GM23338 (cell line): ENCODE measurements around the gene IFNL2. TPM values are rescaled to one million over a fixed set of nuclear protein-coding genes. Genes with fewer than 3 reads are reported as not detected.

ENCODE experiments used
- ATAC-seq: fragments of 200-7000 bp; cut with Tn5 transposase; 3 replicates; pipeline ENCODE4 v1.9.1; 2020
- DNase-seq: peaks from one replicate; pipeline ENCODE4 v3.0.0-alpha.2; 2015; ENCODE audit warnings: low spot score
- H2AFZ ChIP-seq: fragments of 200-600 bp; sonication (generic); 2 replicates; pipeline ENCODE4 v1.8.0; 2016; ENCODE audit warnings: antibody characterized with exemption, mild to moderate bottlenecking, moderate library complexity
- H3F3A ChIP-seq: fragments of 200-600 bp; sonication (generic); replicated peaks from 2 replicates; pipeline ENCODE4 v1.8.0; 2017; ENCODE audit warnings: antibody characterized with exemption, mixed run types, low read depth
- H3K27ac ChIP-seq: fragments of 200-600 bp; sonication (generic); 2 replicates; pipeline ENCODE4 v1.6.1; 2016; ENCODE audit warnings: low read depth
- H3K27me3 ChIP-seq: fragments of 200-600 bp; sonication (generic); 2 replicates; pipeline ENCODE4 v1.8.0; 2016; ENCODE audit warnings: mild to moderate bottlenecking, mixed run types, moderate library complexity; ENCODE audit not compliant: insufficient read depth
- H3K36me3 ChIP-seq: fragments of 200-600 bp; sonication (generic); 2 replicates; pipeline ENCODE4 v1.8.0; 2016; ENCODE audit warnings: mild to moderate bottlenecking; ENCODE audit not compliant: insufficient read depth
- H3K4me1 ChIP-seq: fragments of 200-600 bp; sonication (generic); 2 replicates; pipeline ENCODE4 v1.8.0; 2016; ENCODE audit warnings: mild to moderate bottlenecking, moderate library complexity; ENCODE audit not compliant: insufficient read depth
- H3K4me2 ChIP-seq: fragments of 200-600 bp; sonication (generic); 2 replicates; pipeline ENCODE4 v1.7.1; 2017; ENCODE audit warnings: mixed run types
- H3K4me3 ChIP-seq: fragments of 200-600 bp; sonication (generic); 2 replicates; pipeline ENCODE4 v1.6.1; 2016; ENCODE audit warnings: mixed run types
- H3K79me2 ChIP-seq: fragments of 200-600 bp; sonication (generic); replicated peaks from 2 replicates; pipeline ENCODE4 v1.8.0; 2017; ENCODE audit warnings: mild to moderate bottlenecking; ENCODE audit not compliant: insufficient read depth
- H3K9me2 ChIP-seq: fragments of 200-600 bp; sonication (generic); 2 replicates; pipeline ENCODE4 v1.8.0; 2017; ENCODE audit not compliant: insufficient read depth
- H4K20me1 ChIP-seq: fragments of 200-600 bp; sonication (generic); replicated peaks from 2 replicates; pipeline ENCODE4 v1.8.0; 2017; ENCODE audit warnings: mild to moderate bottlenecking; ENCODE audit not compliant: insufficient read depth
- H3K27ac Mint-ChIP-seq: 2 replicates; pipeline ENCODE4 v1.8.0; 2020; ENCODE audit warnings: inconsistent platforms, mild to moderate bottlenecking, moderate library complexity, mixed read lengths
- H3K27me3 Mint-ChIP-seq: 3 replicates; pipeline ENCODE4 v1.8.0; 2022; ENCODE audit warnings: low read depth, mild to moderate bottlenecking, moderate library complexity, mixed read lengths, inconsistent platforms; ENCODE audit not compliant: insufficient read depth, poor library complexity
- H3K36me3 Mint-ChIP-seq: 3 replicates; pipeline ENCODE4 v1.8.0; 2021; ENCODE audit warnings: low read depth, mild to moderate bottlenecking, inconsistent platforms, moderate library complexity, mixed read lengths
- H3K4me1 Mint-ChIP-seq: 3 replicates; pipeline ENCODE4 v1.8.0; 2020; ENCODE audit warnings: mild to moderate bottlenecking, inconsistent platforms, mixed read lengths
- H3K4me3 Mint-ChIP-seq: 3 replicates; pipeline ENCODE4 v1.8.0; 2021; ENCODE audit warnings: moderate library complexity, mild to moderate bottlenecking, inconsistent platforms, mixed read lengths
- H3K9me3 Mint-ChIP-seq: 3 replicates; pipeline ENCODE4 v1.8.0; 2020; ENCODE audit warnings: moderate library complexity, mild to moderate bottlenecking, inconsistent platforms, mixed read lengths
- CREB1 ChIP-seq: fragments of 250-450 bp; sonication (Bioruptor Pico); IDR thresholded peaks from 2 replicates; pipeline ENCODE4 v1.5.0; 2020; ENCODE audit warnings: low read depth, mild to moderate bottlenecking, moderate library complexity
- CTCF ChIP-seq, 2 experiments: fragments of 200-600 bp in 1 of 2; sonication (generic) in 1 of 2; conservative IDR thresholded peaks; 2 replicates each; pipeline versions ENCODE4 v1.5.1 to v1.6.1; 2016 to 2017; ENCODE audit warnings: antibody characterized with exemption in 2 of 2, low read depth in 2 of 2, mild to moderate bottlenecking in 2 of 2, moderate library complexity in 1 of 2
- EZH2 ChIP-seq: fragments of 200-600 bp; sonication (generic); IDR thresholded peaks from one replicate; pipeline ENCODE4 v1.8.0; 2017; ENCODE audit warnings: antibody characterized with exemption, mild to moderate bottlenecking, low read depth; ENCODE audit not compliant: unreplicated experiment
- EZH2phosphoT487 ChIP-seq: fragments of 200-600 bp; sonication (generic); IDR thresholded peaks from one replicate; pipeline ENCODE4 v1.8.1; 2018; ENCODE audit warnings: antibody characterized with exemption; ENCODE audit not compliant: unreplicated experiment
- JUNB ChIP-seq: IDR thresholded peaks from one replicate; pipeline ENCODE4 v1.6.1; 2016; ENCODE audit warnings: antibody characterized with exemption; ENCODE audit not compliant: unreplicated experiment
- NANOG ChIP-seq: IDR thresholded peaks from 2 replicates; pipeline ENCODE4 v1.6.1; 2016; ENCODE audit warnings: antibody characterized with exemption, borderline replicate concordance
- POLR2AphosphoS5 ChIP-seq: IDR thresholded peaks from 2 replicates; pipeline ENCODE4 v1.6.1; 2016; ENCODE audit warnings: antibody characterized with exemption, low read depth
- REST ChIP-seq: IDR thresholded peaks from one replicate; pipeline ENCODE4 v1.6.1; 2018; ENCODE audit warnings: antibody characterized with exemption; ENCODE audit not compliant: unreplicated experiment
- STAT1 ChIP-seq: IDR thresholded peaks from one replicate; pipeline ENCODE4 v1.6.1; 2016; ENCODE audit warnings: antibody characterized with exemption; ENCODE audit not compliant: unreplicated experiment
- ZNF114 ChIP-seq: fragments of 250-450 bp; sonication (Bioruptor Pico); IDR thresholded peaks from 2 replicates; pipeline ENCODE4 v1.5.0; 2020; ENCODE audit warnings: mild to moderate bottlenecking, moderate library complexity
- ZNF331 ChIP-seq: fragments of 250-450 bp; sonication (Bioruptor Pico); IDR thresholded peaks from 2 replicates; pipeline ENCODE4 v1.5.0; 2020; ENCODE audit warnings: low read depth, mild to moderate bottlenecking, moderate library complexity
- polyA plus RNA-seq: library from polyadenylated mRNA; unstranded; fragments of >200 nt; fragmentation: Nextera tagmentation; extraction: Ambion mirVana; gene quantifications from 2 replicates; pipeline ENCODE4 v1.2.1, GENCODE V29; 2016
- total RNA-seq: library from RNA; depleted of rRNA; stranded (reverse); fragments of >200 nt; shearing (Covaris generic); gene quantifications from 2 replicates; pipeline ENCODE4 v1.2.3, GENCODE V29; 2014
- TF ChIP-seq, protein P1 (sequence below): IDR thresholded peaks from 2 replicates; pipeline ENCODE4 v1.6.1; 2016; ENCODE audit warnings: antibody characterized with exemption
- TF ChIP-seq, protein P2 (sequence below): fragments of 250-450 bp; sonication (Bioruptor Pico); IDR thresholded peaks from 2 replicates; pipeline ENCODE4 v1.5.0; 2020; ENCODE audit warnings: mild to moderate bottlenecking, moderate library complexity

IFNL2 gene
- total and polyA plus RNA-seq, 2 experiments from 2014 or later = not detected

- Mint-ChIP-seq H3K27ac (no peak overlapping the region), H3K9me3 (no peaks in the 10 kb centered on the region), H3K4me3 (no peak overlapping the region), H3K27me3 (peaks cover 9% of the 10 kb centered on the region), H3K36me3 (no peaks in the 10 kb centered on the region), H3K4me1 (peaks cover 12% of the 10 kb centered on the region)
- ATAC-seq = no peak
- Histone ChIP-seq H3K9me2 (no peaks in the 10 kb centered on the region), H3K27me3 (peaks cover 3% of the 10 kb centered on the region; the same call in 1 of the 2 replicates), H3K4me3 (no peak overlapping the region), H3K36me3 (no peaks in the 10 kb centered on the region), H3K4me1 (peaks cover 2% of the 10 kb centered on the region; the same call in 1 of the 2 replicates), H4K20me1 (no peaks in the 10 kb centered on the region), H3F3A (0 out of 2 replicates have a peak, but pooled peaks cover 2% of the 10 kb centered on the region), H2AFZ (no peak overlapping the region), H3K4me2 (no peak overlapping the region), H3K27ac (no peak overlapping the region), H3K79me2 (no peaks in the 10 kb centered on the region)
- DNase-seq = no peak
- TF ChIP-seq EZH2phosphoT487 = no peak
- no peak for TF ChIP-seq NANOG
- no peak for TF ChIP-seq JUNB
- TF ChIP-seq ZNF331 = no peak
- no peak for TF ChIP-seq POLR2AphosphoS5
- no peak for TF ChIP-seq EZH2
- no peak for TF ChIP-seq STAT1
- TF ChIP-seq REST = no peak
- TF ChIP-seq CREB1 (CRISPR knock-in tag) = no peak
- TF ChIP-seq ZNF114 (CRISPR knock-in tag) = no peak
- TF ChIP-seq, protein P1, sequence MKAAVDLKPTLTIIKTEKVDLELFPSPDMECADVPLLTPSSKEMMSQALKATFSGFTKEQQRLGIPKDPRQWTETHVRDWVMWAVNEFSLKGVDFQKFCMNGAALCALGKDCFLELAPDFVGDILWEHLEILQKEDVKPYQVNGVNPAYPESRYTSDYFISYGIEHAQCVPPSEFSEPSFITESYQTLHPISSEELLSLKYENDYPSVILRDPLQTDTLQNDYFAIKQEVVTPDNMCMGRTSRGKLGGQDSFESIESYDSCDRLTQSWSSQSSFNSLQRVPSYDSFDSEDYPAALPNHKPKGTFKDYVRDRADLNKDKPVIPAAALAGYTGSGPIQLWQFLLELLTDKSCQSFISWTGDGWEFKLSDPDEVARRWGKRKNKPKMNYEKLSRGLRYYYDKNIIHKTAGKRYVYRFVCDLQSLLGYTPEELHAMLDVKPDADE = no peak
- TF ChIP-seq, protein P2, sequence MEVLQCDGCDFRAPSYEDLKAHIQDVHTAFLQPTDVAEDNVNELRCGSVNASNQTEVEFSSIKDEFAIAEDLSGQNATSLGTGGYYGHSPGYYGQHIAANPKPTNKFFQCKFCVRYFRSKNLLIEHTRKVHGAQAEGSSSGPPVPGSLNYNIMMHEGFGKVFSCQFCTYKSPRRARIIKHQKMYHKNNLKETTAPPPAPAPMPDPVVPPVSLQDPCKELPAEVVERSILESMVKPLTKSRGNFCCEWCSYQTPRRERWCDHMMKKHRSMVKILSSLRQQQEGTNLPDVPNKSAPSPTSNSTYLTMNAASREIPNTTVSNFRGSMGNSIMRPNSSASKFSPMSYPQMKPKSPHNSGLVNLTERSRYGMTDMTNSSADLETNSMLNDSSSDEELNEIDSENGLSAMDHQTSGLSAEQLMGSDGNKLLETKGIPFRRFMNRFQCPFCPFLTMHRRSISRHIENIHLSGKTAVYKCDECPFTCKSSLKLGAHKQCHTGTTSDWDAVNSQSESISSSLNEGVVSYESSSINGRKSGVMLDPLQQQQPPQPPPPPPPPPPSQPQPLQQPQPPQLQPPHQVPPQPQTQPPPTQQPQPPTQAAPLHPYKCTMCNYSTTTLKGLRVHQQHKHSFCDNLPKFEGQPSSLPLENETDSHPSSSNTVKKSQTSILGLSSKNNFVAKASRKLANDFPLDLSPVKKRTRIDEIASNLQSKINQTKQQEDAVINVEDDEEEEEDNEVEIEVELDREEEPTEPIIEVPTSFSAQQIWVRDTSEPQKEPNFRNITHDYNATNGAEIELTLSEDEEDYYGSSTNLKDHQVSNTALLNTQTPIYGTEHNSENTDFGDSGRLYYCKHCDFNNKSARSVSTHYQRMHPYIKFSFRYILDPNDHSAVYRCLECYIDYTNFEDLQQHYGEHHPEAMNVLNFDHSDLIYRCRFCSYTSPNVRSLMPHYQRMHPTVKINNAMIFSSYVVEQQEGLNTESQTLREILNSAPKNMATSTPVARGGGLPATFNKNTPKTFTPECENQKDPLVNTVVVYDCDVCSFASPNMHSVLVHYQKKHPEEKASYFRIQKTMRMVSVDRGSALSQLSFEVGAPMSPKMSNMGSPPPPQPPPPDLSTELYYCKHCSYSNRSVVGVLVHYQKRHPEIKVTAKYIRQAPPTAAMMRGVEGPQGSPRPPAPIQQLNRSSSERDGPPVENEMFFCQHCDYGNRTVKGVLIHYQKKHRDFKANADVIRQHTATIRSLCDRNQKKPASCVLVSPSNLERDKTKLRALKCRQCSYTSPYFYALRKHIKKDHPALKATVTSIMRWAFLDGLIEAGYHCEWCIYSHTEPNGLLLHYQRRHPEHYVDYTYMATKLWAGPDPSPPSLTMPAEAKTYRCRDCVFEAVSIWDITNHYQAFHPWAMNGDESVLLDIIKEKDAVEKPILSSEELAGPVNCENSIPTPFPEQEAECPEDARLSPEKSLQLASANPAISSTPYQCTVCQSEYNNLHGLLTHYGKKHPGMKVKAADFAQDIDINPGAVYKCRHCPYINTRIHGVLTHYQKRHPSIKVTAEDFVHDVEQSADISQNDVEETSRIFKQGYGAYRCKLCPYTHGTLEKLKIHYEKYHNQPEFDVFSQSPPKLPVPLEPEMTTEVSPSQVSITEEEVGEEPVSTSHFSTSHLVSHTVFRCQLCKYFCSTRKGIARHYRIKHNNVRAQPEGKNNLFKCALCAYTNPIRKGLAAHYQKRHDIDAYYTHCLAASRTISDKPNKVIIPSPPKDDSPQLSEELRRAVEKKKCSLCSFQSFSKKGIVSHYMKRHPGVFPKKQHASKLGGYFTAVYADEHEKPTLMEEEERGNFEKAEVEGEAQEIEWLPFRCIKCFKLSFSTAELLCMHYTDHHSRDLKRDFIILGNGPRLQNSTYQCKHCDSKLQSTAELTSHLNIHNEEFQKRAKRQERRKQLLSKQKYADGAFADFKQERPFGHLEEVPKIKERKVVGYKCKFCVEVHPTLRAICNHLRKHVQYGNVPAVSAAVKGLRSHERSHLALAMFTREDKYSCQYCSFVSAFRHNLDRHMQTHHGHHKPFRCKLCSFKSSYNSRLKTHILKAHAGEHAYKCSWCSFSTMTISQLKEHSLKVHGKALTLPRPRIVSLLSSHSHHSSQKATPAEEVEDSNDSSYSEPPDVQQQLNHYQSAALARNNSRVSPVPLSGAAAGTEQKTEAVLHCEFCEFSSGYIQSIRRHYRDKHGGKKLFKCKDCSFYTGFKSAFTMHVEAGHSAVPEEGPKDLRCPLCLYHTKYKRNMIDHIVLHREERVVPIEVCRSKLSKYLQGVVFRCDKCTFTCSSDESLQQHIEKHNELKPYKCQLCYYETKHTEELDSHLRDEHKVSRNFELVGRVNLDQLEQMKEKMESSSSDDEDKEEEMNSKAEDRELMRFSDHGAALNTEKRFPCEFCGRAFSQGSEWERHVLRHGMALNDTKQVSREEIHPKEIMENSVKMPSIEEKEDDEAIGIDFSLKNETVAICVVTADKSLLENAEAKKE (CRISPR knock-in tag) = no peak
- no peak for TF ChIP-seq CTCF (conservative IDR thresholded peaks at IDR 0.05; ENCODE audit: low read depth in 2 of 2)
Measured at GRCh38 chr19:39299832-39300231, 31.6 kb downstream of the IFNL2 start.
